AG09319 (cell line): ENCODE measurements around the gene HTN3.
"Not testable (repeated sequence)": the region's sequence is repeated elsewhere in the genome, so short reads cannot be mapped to it uniquely, and the experiment has no call there.

ENCODE experiments used
- DNase-seq: peaks from one replicate; pipeline ENCODE4 v3.0.0-alpha.2; 2010; ENCODE audit warnings: low read depth; ENCODE audit errors: extremely low read depth
- TF ChIP-seq, protein P1 (sequence below): IDR thresholded peaks from 2 replicates; pipeline ENCODE4 v1.5.1; 2011; ENCODE audit warnings: low read depth, mild to moderate bottlenecking, inconsistent platforms, low read length, moderate library complexity

HTN3 gene

DNA sequence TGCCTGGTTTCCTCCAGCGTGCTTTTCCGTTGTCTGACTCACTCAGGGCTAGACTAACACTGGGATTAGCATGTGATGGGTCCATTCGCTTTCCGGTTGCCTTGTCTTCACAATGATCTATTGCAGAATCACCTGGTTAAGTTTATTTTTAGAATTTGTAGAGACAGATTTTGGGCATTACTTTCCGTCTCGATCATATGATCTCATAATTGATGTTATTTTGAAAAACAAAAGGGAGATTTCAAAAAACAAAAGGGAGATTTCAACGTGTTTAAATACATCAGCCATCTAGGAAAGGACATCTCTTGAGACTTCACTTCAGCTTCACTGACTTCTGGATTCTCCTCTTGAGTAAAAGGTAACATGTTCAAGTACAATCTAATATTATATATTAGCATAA lies at the start of gene HTN3:
HTN3 (plus strand) TSS at position 301 of the 400 bp plus-strand sequence. CDS start 2,282 bp downstream, outside the sequence.
- DNase-seq, result not testable (repeated sequence)

DNA sequence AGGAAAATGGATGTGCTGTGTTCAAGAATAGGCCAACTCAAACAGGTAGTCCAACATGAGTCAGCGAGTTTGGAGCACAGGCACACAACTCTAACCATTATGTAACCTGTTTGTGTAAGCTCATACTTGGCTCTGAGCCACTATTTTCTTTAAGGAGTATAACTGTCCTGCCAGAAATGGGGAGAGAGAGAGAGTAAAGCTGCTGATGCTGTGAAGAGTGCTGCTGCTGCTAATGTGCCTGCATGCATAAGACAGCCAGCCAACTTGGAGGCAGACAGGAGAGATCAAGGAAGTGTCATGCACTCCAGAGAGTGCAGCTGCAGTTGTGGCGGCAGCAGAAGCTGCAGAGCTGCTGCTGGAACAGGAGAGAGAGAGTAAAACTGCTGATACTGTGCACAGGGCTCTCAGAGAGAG lies 44.2 kb upstream of the HTN3 start:
- no peak for DNase-seq
- TF ChIP-seq, protein P1, sequence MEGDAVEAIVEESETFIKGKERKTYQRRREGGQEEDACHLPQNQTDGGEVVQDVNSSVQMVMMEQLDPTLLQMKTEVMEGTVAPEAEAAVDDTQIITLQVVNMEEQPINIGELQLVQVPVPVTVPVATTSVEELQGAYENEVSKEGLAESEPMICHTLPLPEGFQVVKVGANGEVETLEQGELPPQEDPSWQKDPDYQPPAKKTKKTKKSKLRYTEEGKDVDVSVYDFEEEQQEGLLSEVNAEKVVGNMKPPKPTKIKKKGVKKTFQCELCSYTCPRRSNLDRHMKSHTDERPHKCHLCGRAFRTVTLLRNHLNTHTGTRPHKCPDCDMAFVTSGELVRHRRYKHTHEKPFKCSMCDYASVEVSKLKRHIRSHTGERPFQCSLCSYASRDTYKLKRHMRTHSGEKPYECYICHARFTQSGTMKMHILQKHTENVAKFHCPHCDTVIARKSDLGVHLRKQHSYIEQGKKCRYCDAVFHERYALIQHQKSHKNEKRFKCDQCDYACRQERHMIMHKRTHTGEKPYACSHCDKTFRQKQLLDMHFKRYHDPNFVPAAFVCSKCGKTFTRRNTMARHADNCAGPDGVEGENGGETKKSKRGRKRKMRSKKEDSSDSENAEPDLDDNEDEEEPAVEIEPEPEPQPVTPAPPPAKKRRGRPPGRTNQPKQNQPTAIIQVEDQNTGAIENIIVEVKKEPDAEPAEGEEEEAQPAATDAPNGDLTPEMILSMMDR, result no peak

DNA sequence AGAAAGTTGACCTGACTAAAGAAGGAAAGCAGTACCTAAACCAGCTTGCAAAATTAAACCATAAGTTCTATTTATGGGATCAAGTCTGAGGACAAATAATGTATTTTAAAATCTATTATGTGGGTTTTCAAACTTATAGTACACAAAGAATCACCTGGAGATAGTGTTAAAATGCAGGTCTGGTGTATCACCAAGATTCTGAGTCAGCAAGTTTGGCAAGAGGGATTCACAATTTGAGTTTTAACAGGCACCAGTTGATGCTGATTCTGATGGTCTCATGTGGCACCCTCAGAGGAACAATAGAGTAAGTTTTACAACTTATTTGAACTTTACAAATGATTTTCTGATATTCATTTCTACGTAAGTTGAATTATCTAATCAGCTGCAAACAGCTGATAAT lies 41.6 kb upstream of the HTN3 start:
- TF ChIP-seq, protein P1, result no peak
- no peak for DNase-seq

DNA sequence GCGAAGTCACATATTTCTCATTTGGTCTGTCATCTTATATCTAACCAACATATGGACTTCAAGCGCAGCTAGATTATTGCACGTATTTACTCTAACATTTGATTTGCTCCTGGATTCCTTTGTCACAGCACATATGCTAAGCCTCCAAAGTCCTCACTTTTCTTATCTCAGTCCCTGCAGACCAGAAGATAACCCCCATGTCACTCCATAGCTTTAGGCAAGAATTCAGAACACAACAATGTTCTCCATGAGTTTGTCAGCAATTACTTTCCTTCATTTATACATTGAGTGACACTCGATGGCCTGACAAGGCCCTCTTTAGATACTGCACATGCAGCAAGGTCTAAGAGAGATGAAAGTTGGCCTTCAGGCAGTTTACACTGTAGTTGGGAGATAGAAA lies 37.2 kb upstream of the HTN3 start:
- DNase-seq, result no peak
- TF ChIP-seq, protein P1, result no peak

DNA sequence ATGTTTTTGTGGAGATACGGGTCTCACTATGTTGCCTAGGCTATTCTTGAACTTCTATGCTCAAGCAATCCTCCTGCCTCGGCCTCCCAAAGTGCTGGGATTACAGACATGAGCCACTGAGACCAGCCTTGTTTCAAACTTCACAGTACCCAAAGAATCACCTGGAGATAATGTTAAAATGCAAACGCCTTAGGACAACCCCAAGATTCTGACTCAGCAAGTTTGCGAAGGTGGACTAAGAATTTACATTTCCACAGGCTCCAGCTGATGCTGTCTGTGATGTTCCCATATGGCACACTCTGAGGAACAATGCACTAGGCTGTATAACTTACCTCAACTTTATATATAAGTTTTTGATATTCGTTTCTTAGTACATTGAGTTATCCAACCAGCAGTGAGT lies 33.5 kb upstream of the HTN3 start:
- TF ChIP-seq, protein P1, result no peak
- no peak for DNase-seq

DNA sequence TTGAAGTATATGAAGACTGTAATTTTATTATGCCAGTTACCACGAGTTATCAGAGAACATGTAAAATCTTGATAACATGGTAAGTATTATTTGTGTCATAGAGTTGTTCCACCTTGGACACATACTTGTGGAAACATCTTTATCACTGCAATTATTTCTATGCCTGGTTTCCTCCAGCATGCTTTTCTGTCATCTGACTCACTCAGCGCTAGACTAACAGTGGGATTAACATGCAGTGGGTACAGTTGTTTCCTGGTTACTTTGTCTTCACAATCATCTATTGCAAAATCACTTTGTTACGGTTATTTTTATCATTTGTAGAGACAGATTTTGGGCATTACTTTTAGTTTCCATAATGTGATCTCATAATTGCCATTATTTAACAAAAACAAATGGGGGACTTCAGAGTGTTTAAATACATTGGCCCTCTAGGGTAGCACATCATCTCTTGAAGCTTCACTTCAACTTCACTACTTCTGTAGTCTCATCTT lies 32.7 kb upstream of the HTN3 start, which contains the start of gene STATH:
STATH (plus strand) TSS at position 441 of the 491 bp plus-strand sequence. CDS start 2,472 bp downstream, outside the sequence.
- TF ChIP-seq, protein P1, result no peak
- DNase-seq, result no peak

DNA sequence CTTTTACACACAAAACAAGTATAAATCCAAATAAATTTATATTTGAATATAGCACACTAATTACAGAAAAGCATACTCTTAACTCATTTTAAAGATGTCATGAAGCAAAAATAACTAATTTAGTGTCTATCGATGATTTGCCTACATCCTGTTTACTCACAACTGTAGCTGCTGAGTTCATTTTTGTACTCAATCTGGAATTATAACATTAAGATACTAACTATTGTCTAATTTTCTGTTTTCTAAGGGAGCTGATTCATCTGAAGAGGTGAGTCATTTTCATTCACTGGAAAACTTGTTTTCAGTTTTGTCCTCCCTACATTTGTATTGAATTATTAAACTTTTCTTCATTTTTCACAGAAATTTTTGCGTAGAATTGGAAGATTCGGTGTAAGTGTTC lies 28.8 kb upstream of the HTN3 start:
- no peak for DNase-seq
- TF ChIP-seq, protein P1, result no peak

DNA sequence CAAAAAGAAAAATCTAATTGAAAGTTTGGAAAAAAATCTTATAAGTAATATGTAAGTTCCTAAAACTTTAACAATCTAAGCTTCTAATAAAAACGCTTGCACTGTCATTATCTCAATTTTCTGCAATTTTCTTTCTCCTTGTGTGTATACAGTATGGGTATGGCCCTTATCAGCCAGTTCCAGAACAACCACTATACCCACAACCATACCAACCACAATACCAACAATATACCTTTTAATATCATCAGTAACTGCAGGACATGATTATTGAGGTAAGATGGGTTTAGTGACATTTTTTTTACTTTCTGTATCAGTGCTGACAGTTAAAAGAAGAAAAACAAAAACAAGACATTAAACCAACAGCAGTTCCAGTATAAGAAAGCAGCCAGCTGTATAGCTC lies 27.5 kb upstream of the HTN3 start:
- no peak for DNase-seq
- TF ChIP-seq, protein P1, result no peak
